KG1 (cell line): ENCODE data around the gene CCT4.
"Not testable (repeated sequence)": the region's sequence is repeated elsewhere in the genome, so short reads cannot be mapped to it uniquely, and the experiment has no call there.

Experiments used
- DNase-seq: peaks from one replicate; lab custom pipeline; 2025; lab: John Stamatoyannopoulos, UW

The CCT4 gene

GRCh38 chr2:61878761-61879160 is 9.7 kb downstream of the CCT4 start:
- DNase-seq, result no peak

- no peak for DNase-seq
These were observed 10.7 kb downstream of the CCT4 start for GRCh38 chr2:61877571-61878245.

GRCh38 chr2:61876400-61876799 is 12.1 kb downstream of the CCT4 start:
- no peak for DNase-seq

GRCh38 chr2:61866482-61867089 is 21.9 kb downstream of the CCT4 start:
- DNase-seq, result not testable (repeated sequence)

DNA sequence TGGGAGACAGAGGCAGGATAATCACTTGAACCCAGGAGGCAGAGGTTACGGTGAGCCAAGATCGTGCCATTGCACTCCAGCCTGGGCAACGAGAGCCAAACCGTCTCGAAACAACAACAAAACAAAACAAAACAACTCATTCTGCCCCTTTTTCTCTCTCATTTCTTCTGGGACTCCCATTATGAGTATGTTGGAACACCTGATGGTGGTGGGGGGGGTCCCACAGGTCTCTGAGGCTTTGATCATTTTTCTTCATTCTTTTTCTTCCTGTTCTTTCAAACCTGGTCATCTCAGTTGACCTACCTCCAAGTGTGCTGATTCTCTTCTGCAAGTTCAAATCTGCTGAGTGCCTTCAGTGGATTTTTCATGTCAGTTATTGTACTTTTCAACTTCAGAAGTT is 26.4 kb downstream of the CCT4 start:
- DNase-seq, result no peak

- DNase-seq, result no peak
These were observed 31.2 kb downstream of the CCT4 start for GRCh38 chr2:61857224-61857623.

GRCh38 chr2:61855318-61855613 is 33.2 kb downstream of the CCT4 start:
- DNase-seq, result no peak

- DNase-seq, result peak; percentile 57
These were observed 33.7 kb downstream of the CCT4 start for GRCh38 chr2:61854564-61855317.

DNA sequence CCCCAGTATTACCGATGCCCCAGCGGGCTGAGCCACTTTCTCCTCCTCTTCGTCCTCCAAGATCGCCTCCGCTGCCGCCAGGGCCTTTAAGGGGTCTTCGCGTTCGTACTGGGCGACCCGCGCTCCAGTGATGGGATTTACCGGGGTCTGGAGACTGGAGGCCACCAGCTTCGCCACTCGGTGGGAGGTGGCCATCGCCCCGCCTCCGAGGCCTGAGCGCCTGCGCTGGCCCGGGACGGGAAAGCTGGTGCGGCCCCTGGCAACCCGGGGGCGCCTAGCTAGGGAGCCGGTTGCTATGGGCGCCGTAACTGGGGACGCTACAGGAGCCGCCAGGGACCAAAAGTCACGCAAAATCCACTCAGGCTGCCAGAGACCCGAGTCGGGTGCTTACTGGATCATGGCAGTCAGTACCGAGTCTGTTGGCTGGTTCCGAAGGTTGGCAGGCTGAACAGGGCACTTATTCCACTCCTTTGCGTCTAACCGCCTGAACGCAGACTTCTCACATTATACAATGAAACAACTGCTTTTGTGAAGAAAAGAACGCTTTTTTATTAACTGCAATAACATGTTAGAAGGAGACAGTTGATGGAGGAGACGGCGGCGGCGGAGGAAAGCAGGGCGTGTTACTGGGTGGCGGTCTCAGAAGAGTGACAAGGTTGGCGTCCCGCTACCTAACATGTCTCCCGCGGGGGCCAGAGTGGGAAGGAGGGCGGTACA is 34.5 kb downstream of the CCT4 start, which contains the start of gene FAM161A:
FAM161A (minus strand) TSS at position 214 of the 717 bp plus-strand sequence; CDS start at position 195, 19 bp downstream.
- DNase-seq, result peak; percentile 72

GRCh38 chr2:61853086-61853846 is 35.2 kb downstream of the CCT4 start:
- DNase-seq, result peak; percentile 59

GRCh38 chr2:61851270-61851669 is 37.2 kb downstream of the CCT4 start:
- DNase-seq, result not testable (repeated sequence)

DNA sequence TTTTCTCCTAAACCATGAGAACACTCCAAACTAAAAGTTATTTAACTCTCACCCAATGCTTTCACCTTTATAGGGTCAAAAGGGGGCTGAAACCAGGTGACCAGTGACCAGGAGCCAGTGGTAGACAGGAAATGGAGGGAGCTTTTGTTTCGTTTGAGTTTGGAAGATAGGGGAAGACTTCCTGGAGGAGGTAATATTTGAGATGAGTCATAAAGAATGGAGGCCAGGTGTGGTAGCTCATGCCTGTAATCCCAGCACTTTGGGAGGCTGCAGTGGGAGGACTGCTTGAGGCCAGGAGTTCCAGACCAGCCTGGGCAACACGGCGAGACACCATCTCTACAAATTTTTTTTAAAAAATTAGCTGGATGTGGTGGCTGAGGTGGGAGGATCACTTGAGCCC is 43.1 kb downstream of the CCT4 start:
- no peak for DNase-seq

DNA sequence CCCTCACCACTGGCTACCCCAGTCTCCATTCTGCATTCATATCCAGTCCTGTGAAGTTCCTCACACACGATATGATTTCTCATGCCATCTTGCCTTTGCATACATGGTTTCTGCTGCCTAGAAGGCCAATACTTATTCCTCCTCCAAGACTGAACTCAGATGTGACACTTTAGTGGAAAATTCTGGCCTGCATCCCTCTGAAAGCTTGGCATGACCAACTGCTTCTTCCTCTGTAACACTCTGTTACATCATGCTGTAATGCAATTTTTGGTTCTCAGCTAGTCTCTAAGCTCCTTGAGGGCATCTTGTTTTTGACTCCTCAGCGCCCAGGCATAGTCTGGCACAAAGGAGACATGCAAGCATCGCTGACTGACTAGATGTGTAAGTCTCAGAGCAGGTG is 47.2 kb downstream of the CCT4 start:
- DNase-seq, result no peak

DNA sequence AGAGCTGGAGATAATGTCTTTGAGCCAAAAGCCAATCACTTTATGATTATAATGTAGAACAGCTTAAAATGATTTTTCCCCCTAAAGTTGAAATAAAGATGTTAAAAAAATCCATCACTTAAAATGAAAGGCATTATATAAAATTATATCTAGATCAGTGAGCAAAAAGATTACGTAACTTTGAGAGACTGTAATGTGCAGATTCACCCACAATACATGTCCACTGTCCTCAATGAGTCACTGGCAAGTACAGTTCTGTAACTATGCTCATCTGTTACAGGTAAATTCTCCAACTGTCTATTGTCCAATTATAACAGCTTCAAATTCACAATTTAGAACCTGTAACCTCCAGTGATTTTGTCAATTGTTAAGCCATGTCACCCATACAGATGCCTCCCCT is 53.6 kb downstream of the CCT4 start:
- no peak for DNase-seq

- DNase-seq, result no peak
These were observed 54.5 kb downstream of the CCT4 start for GRCh38 chr2:61833971-61834370.

DNA sequence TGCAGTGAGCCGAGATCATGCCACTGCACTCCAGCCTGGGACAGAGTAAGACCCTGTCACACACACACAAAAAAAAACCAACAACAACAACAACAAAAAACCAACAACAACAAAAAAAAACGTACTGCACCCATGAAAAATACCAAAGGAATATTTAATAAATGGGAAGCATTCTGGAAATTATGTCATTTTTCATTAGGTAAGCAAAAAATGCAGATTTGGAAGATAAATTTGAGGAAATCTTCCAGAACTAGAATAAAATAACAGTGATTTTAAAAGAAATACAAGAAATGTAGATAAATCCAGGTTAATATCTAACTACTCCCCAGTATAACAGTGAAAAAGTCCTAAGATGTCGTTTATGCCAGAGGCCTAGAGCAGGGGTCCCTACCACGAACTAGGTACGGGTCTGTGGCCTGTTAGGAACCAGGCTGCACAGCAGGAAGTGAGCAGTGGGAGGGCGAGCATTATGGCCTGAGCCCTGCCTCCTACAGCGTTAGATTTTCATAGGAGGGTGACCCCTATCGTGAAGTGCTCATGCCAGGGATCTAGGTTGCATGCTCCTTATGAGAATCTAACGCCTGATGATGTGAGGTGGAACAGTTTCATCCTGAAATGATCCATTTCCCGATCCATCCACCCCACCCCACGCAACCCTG is 56.1 kb downstream of the CCT4 start:
- no peak for DNase-seq

- no peak for DNase-seq
These were observed 66.2 kb downstream of the CCT4 start for GRCh38 chr2:61822255-61822654.
